A673 (cell line): ENCODE data around the gene NIP7.

Source experiments
- CTCF ChIP-seq: fragments of 300-800, 200-600 bp; sonication (generic); conservative IDR thresholded peaks from 2 replicates; pipeline ENCODE4 v1.5.1; 2017; ENCODE audit warnings: low read depth, mild to moderate bottlenecking, antibody characterized with exemption, low read length, moderate library complexity, mixed read lengths
- EZH2 ChIP-seq: fragments of 200-600 bp; sonication (generic); IDR thresholded peaks from 2 replicates; pipeline ENCODE4 v1.6.1; 2017; ENCODE audit warnings: borderline replicate concordance, low read depth, mild to moderate bottlenecking, mixed read lengths, antibody characterized with exemption, low read length; ENCODE audit not compliant: poor library complexity, severe bottlenecking

- TF ChIP-seq CTCF (no peak), EZH2 (no peak)
Measured at GRCh38 chr16:69316595-69317034, 23.0 kb upstream of the NIP7 start.
